Spleen (tissue), 11 donors: Measurements from ENCODE around the gene RFTN1. TPM values are rescaled to one million over a fixed set of nuclear protein-coding genes. Genes with fewer than 3 reads are reported as not detected.

Experiments
- DNase-seq: peaks from one replicate; pipeline ENCODE4 v3.0.0-alpha.2; 2020
- H3K27ac ChIP-seq, 8 donors: fragments of 200-600 bp; sonication (generic) in 7 of 8; 1 replicate in 4 of 8; 2 replicates in 4 of 8; pipeline versions ENCODE4 v1.5.0 to v1.8.0; 2016 to 2021; ENCODE audit warnings: inconsistent platforms in 4 of 8, mild to moderate bottlenecking in 4 of 8, moderate library complexity in 1 of 8
- H3K27me3 ChIP-seq, 7 donors: fragments of 200-600 bp; sonication (generic) in 6 of 7; replicated peaks in 1 of 7; 1 replicate in 4 of 7; 2 replicates in 3 of 7; pipeline versions ENCODE4 v1.5.0 to v1.8.0; 2016 to 2021; ENCODE audit warnings: inconsistent platforms in 3 of 7, mild to moderate bottlenecking in 1 of 7
- H3K36me3 ChIP-seq, 6 donors: fragments of 200-600 bp; sonication (generic) in 5 of 6; 1 replicate in 4 of 6; 2 replicates in 2 of 6; pipeline versions ENCODE4 v1.5.0 to v1.8.0; 2016 to 2021; ENCODE audit warnings: inconsistent platforms in 2 of 6
- H3K4me1 ChIP-seq, 6 donors: fragments of 200-600 bp; sonication (generic) in 5 of 6; 1 replicate in 3 of 6; 2 replicates in 3 of 6; pipeline versions ENCODE4 v1.5.0 to v1.8.0; 2016 to 2021; ENCODE audit warnings: inconsistent platforms in 3 of 6
- H3K4me3 ChIP-seq, 8 donors: fragments of 200-600 bp; sonication (generic) in 7 of 8; 1 replicate in 4 of 8; 2 replicates in 4 of 8; pipeline versions ENCODE4 v1.5.0 to v1.8.0; 2016 to 2021; ENCODE audit warnings: inconsistent platforms in 4 of 8, mild to moderate bottlenecking in 4 of 8, moderate library complexity in 2 of 8
- H3K9me3 ChIP-seq, 8 donors: fragments of 200-600 bp; sonication (generic) in 7 of 8; 1 replicate in 4 of 8; 2 replicates in 4 of 8; pipeline versions ENCODE4 v1.5.0 to v1.8.0; 2016 to 2021; ENCODE audit warnings: inconsistent platforms in 4 of 8
- POLR2A ChIP-seq, 3 donors: fragments of 450-650 bp; IDR thresholded peaks; one replicate each; pipeline ENCODE4 v1.5.1; 2017; ENCODE audit warnings: antibody characterized with exemption in 3 of 3, mild to moderate bottlenecking in 1 of 3
- POLR2AphosphoS5 ChIP-seq, 3 donors: sonication (generic); formaldehyde crosslinking; IDR thresholded peaks; one replicate each; pipeline ENCODE4 v1.5.1; 2017; ENCODE audit warnings: antibody characterized with exemption in 3 of 3
- WGBS, 5 donors: extraction: QIAGEN DNeasy Blood & Tissue Kit in 3 of 5; methylation state at CpG; one replicate each; pipeline versions ENCODE4 v1.1.5 to v1.1.7; 2013 to 2018; 5-methylcytosine and 5-hydroxymethylcytosine counted together
- intact Hi-C: fragments of 100-400 bp; cut with DNase I; formaldehyde crosslinking; loops from one replicate; pipeline ENCODE4 v1.15.0; 2023; ENCODE audit warnings: low total_unique reads
- polyA plus RNA-seq, 3 donors: library from polyadenylated mRNA; stranded (reverse); fragments of 200-250 nt; gene quantifications; one replicate each; pipeline ENCODE4 v1.2.1, GENCODE V29; 2013
- total RNA-seq, 7 donors: library from RNA; depleted of rRNA in 3 of 7; stranded (reverse); fragments of >200 nt in 3 of 7; fragmentation: NEBNext Ultra II Directional in 4 of 7; extraction: Animal tissue kit (Norgen Biotek cat#: 25700) in 4 of 7; gene quantifications; one replicate each; pipeline versions ENCODE4 v1.1.0 to v1.2.1, GENCODE V29; 2016 to 2021
- TF ChIP-seq, protein P1 (sequence below), 11 experiments: fragments of 200-600 bp in 7 of 11; fragments of 450-650 bp in 4 of 11; sonication (generic) in 4 of 11; IDR thresholded peaks in 8 of 11; conservative IDR thresholded peaks in 3 of 11; 1 replicate in 7 of 11; 2 replicates in 4 of 11; pipeline versions ENCODE4 v1.4.0 to v1.8.0; 2016 to 2021; ENCODE audit warnings: antibody characterized with exemption in 11 of 11, inconsistent platforms in 4 of 11, mild to moderate bottlenecking in 1 of 11
- donor health status: healthy with polysubstance abuse.
- donor health status: DM: no; HTN: no; CAD: no; lungs with moderate emphysema.
- donor health status: DM: no; HTN: no; CAD: no.
- donor health status: Bipolar disorder and iron deficiency.
- donor health status: healthy.
- donor health status: DM: no; HTN: no; CAD: no.
- donor health status: DM: yes; HTN: yes; CAD: no.

The RFTN1 gene
- total and polyA plus RNA-seq, 10 donors, result 30.4 to 106 (median 75.3) TPM

DNA sequence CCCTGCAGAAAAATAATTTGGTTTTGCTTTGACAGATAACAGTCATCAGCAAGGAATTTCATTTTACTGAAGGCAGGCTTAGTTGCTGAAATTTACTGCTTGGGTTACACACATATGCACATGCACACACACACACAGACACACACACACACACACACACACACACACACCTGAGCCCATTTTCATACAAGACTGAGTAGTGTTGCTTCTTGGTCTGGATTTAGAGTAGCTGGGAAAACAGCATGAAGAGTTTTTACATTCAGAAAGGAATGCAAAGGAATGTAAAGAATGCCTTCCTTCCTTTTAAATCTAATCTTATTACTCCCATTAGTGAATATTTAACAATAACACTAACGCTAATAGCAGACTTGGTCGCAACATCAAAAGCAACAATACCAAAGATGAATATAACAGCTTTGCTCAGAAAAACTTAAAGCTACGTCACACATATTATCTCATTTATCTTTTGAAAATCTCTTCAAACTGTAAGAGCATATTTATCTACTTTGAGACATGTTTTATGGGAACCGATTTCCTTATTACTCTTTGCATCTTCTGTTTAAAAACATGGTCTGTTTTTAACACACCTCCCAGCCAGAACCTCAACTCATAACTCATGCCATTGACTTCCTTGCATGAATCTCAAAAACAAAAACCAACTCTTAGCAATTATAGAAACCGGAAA, 32.5 kb downstream of the RFTN1 start:
- H3K9me3 ChIP-seq, result no peaks in the 10 kb centered on the region
- peak overlapping the region in 1 of 8 donors; percentile 38 for H3K4me3 ChIP-seq
- 9 to 17% (median 16%) methylated on average over 5 of the region's 5 CpGs for WGBS, 5 donors
- DNase-seq, result no peak
- intact Hi-C loops, result no loop called here
- H3K36me3 ChIP-seq, result peaks cover 0 to 17% (median 0%) of the 10 kb centered on the region in 6 donors
- no peaks in the 10 kb centered on the region for H3K27me3 ChIP-seq
- TF ChIP-seq, protein P1, sequence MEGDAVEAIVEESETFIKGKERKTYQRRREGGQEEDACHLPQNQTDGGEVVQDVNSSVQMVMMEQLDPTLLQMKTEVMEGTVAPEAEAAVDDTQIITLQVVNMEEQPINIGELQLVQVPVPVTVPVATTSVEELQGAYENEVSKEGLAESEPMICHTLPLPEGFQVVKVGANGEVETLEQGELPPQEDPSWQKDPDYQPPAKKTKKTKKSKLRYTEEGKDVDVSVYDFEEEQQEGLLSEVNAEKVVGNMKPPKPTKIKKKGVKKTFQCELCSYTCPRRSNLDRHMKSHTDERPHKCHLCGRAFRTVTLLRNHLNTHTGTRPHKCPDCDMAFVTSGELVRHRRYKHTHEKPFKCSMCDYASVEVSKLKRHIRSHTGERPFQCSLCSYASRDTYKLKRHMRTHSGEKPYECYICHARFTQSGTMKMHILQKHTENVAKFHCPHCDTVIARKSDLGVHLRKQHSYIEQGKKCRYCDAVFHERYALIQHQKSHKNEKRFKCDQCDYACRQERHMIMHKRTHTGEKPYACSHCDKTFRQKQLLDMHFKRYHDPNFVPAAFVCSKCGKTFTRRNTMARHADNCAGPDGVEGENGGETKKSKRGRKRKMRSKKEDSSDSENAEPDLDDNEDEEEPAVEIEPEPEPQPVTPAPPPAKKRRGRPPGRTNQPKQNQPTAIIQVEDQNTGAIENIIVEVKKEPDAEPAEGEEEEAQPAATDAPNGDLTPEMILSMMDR (IDR thresholded peaks at IDR 0.05 in 8 of 11, conservative IDR thresholded peaks at IDR 0.05 in 3 of 11), result no peak
- TF ChIP-seq POLR2A (IDR thresholded peaks at IDR 0.05) (no peak), POLR2AphosphoS5 (IDR thresholded peaks at IDR 0.05) (no peak)
- H3K4me1 ChIP-seq, result peaks cover 34 to 94% (median 51%) of the 10 kb centered on the region in 6 donors
- peak overlapping the region; percentile 53 to 81 (median 74) for H3K27ac ChIP-seq

DNA sequence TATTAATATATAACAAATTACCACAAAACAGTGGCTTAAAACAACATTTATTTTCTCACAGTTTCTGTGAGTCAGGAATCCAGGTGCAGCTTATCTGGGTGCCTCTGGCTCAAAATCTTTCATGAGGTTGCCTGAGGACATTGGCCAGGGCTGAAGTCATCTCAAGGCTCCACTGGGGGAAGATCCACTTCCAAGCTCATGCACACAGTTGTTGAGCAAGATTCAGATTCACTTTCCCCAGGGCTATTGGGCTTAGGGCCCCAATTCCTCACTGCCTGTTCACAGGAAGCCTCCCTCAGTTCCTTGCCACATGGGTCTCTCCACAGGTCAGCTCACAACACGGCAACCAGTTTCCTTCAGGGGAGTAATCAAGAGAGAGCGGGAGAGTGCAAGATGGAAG, 35.0 kb downstream of the RFTN1 start:
- Histone ChIP-seq H3K27ac (peak overlapping the region in 2 of 8 donors; percentile 10 to 13), H3K27me3 (no peaks in the 10 kb centered on the region), H3K4me3 (no peak overlapping the region), H3K4me1 (peaks cover 22 to 91% (median 46%) of the 10 kb centered on the region in 6 donors), H3K9me3 (no peaks in the 10 kb centered on the region), H3K36me3 (peaks cover 0 to 11% (median 0%) of the 10 kb centered on the region in 6 donors)
- TF ChIP-seq POLR2AphosphoS5 (IDR thresholded peaks at IDR 0.05), result no peak
- TF ChIP-seq POLR2A (IDR thresholded peaks at IDR 0.05), result no peak
- TF ChIP-seq, protein P1 (IDR thresholded peaks at IDR 0.05 in 8 of 11, conservative IDR thresholded peaks at IDR 0.05 in 3 of 11), result no peak
- WGBS, 5 donors, result 74 to 92% (median 81%) methylated on average over 2 of the region's 2 CpGs
- DNase-seq, result no peak
- intact Hi-C loops, result no loop called here

DNA sequence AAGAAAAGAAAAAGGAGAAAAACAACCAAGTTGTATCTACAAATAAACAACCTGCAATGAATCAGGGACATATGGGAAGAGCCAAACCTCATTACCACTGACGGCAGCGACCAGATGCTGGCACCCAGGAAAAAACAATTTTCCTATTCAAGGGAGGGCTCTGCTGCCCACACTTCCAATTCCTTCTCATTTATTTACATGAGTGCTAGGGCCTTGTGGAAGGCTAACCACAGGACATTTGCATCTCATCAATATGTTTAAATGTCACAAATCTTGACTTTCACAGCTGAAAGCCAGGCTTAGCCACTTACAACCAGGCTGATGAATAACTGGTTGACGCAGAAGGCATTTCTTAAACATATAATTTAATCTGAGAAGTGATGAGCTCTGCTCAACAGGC, 36.0 kb downstream of the RFTN1 start:
- Histone ChIP-seq H3K27ac (no peak overlapping the region), H3K4me1 (peaks cover 12 to 89% (median 36%) of the 10 kb centered on the region in 6 donors), H3K36me3 (peaks cover 0 to 18% (median 1%) of the 10 kb centered on the region in 6 donors), H3K9me3 (no peaks in the 10 kb centered on the region), H3K27me3 (no peaks in the 10 kb centered on the region), H3K4me3 (no peak overlapping the region)
- intact Hi-C loops, result no loop called here
- no peak for DNase-seq
- TF ChIP-seq POLR2AphosphoS5 (IDR thresholded peaks at IDR 0.05), result no peak
- no peak for TF ChIP-seq POLR2A (IDR thresholded peaks at IDR 0.05)
- TF ChIP-seq, protein P1 (IDR thresholded peaks at IDR 0.05 in 8 of 11, conservative IDR thresholded peaks at IDR 0.05 in 3 of 11), result no peak
- 84 to 93% (median 89%) methylated on average over 3 of the region's 3 CpGs for WGBS, 5 donors

DNA sequence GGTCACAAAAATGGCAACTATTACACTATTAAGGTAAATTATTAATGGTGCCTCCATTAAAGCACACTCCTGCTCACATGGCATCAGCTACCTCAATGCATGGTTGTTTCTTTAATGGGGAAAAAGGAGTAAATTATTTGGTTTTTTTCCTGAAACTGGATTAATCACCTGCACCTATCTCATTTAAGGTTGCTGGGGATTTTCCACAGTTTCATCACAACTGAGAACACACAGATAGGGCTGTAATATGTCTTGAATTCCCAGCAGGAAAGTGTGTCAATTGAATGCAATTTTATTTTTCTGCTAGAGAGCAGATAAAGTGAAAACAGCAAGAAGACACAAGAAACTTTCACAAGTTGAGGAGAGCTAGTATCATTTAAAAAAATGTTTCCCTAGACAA, 36.4 kb downstream of the RFTN1 start:
- Histone ChIP-seq H3K4me1 (peaks cover 7 to 88% (median 31%) of the 10 kb centered on the region in 6 donors), H3K4me3 (no peak overlapping the region), H3K36me3 (peaks cover 0 to 23% (median 2%) of the 10 kb centered on the region in 6 donors), H3K27ac (peak overlapping the region in 2 of 8 donors; percentile 32 to 37), H3K9me3 (no peaks in the 10 kb centered on the region), H3K27me3 (no peaks in the 10 kb centered on the region)
- DNase-seq, result no peak
- intact Hi-C loops, result no loop called here
- TF ChIP-seq POLR2AphosphoS5 (IDR thresholded peaks at IDR 0.05) (no peak), POLR2A (IDR thresholded peaks at IDR 0.05) (no peak)
- TF ChIP-seq, protein P1 (IDR thresholded peaks at IDR 0.05 in 8 of 11, conservative IDR thresholded peaks at IDR 0.05 in 3 of 11), result no peak
